Motor neuron (in vitro differentiated cells): Measurements from ENCODE around the gene C10orf71. TPM values are rescaled to one million over a fixed set of nuclear protein-coding genes. Genes with fewer than 3 reads are reported as not detected.

Source experiments
- ATAC-seq, 8 experiments: fragments of 200-7000 bp; cut with Tn5 transposase; replicated peaks in 6 of 8; 2 replicates each; pipeline ENCODE4 v1.8.0; 2021; ENCODE audit warnings: mild to moderate bottlenecking in 8 of 8, moderate library complexity in 8 of 8
- H3K27ac ChIP-seq, 2 donors: fragments of 250-450 bp; sonication (Bioruptor Pico); 2 replicates each; pipeline ENCODE4 v1.9.0; 2021; ENCODE audit warnings: antibody characterized with exemption in 2 of 2, mild to moderate bottlenecking in 2 of 2, moderate library complexity in 1 of 2
- H3K4me1 ChIP-seq, 2 donors: fragments of 250-450 bp; sonication (Bioruptor Pico); replicated peaks in 1 of 2; 2 replicates each; pipeline ENCODE4 v1.6.1; 2021; ENCODE audit warnings: antibody characterized with exemption in 2 of 2, mild to moderate bottlenecking in 2 of 2, moderate library complexity in 1 of 2
- H3K4me3 ChIP-seq, 5 donors: fragments of 250-450 bp; sonication (Bioruptor Pico); 2 replicates each; pipeline ENCODE4 v1.9.0; 2021; ENCODE audit warnings: antibody characterized with exemption in 5 of 5, mild to moderate bottlenecking in 5 of 5, moderate library complexity in 4 of 5
- WGBS, 10 experiments: fragments of 450-650 bp; shearing (Covaris generic); methylation state at CpG; one replicate each; pipeline ENCODE4 v1.0.0; 2022; 5-methylcytosine and 5-hydroxymethylcytosine counted together
- in situ Hi-C, 9 experiments: fragments of 400-800 bp; cut with MboI; loops; one replicate each; pipeline ENCODE4 v1.15.0; 2021; ENCODE audit warnings: low sequenced_read_pairs in 9 of 9, low pct_unique_long_range_greater_than_20kb in 2 of 9; ENCODE audit not compliant: unreplicated experiment in 9 of 9
- total RNA-seq, 8 experiments: library from RNA; unstranded; fragments of 300-600 nt; gene quantifications; 2 replicates each; pipeline versions ENCODE4 v1.2.3 to v1.2.4, GENCODE V29; 2022

The C10orf71 gene
- total RNA-seq, 8 experiments from 2014 or later: 0.04 to 1.6 (median 0.22) TPM; not detected in 2

GRCh38 chr10:49288341-49289065 lies 10.5 kb upstream of the C10orf71 start:
- no peaks in the 10 kb centered on the region for H3K4me1 ChIP-seq
- in situ Hi-C loops: no loop called here
- ATAC-seq: no peak
- WGBS, 10 experiments: 80 to 90% (median 81%) methylated on average over 1 to 2 of the region's 10 CpGs; no CpG with 5 or more reads in 7 of the 10 experiments
- H3K27ac ChIP-seq: no peak overlapping the region
- no peak overlapping the region for H3K4me3 ChIP-seq

GRCh38 chr10:49289480-49289879 lies 9.5 kb upstream of the C10orf71 start:
- H3K4me1 ChIP-seq: no peaks in the 10 kb centered on the region
- H3K27ac ChIP-seq: no peak overlapping the region
- in situ Hi-C loops: no loop called here
- WGBS, 10 experiments: 14 to 60% (median 42%) methylated on average over 1 to 4 of the region's 4 CpGs; no CpG with 5 or more reads in 3 of the 10 experiments
- H3K4me3 ChIP-seq: no peak overlapping the region
- ATAC-seq: no peak

- Histone ChIP-seq H3K4me1 (no peaks in the 10 kb centered on the region), H3K27ac (no peak overlapping the region), H3K4me3 (no peak overlapping the region)
- no peak for ATAC-seq
- in situ Hi-C loops: no loop called here
- 0 to 71% (median 56%) methylated on average over 1 of the region's 1 CpG; no CpG with 5 or more reads in 5 of the 10 experiments for whole genome bisulfite sequencing, 10 experiments
These were observed 8.8 kb upstream of the C10orf71 start for GRCh38 chr10:49290131-49290530.

GRCh38 chr10:49290607-49291006 lies 8.4 kb upstream of the C10orf71 start:
- in situ Hi-C loops: no loop called here
- Histone ChIP-seq H3K4me1 (no peaks in the 10 kb centered on the region), H3K27ac (no peak overlapping the region), H3K4me3 (no peak overlapping the region)
- 7 to 100% (median 74%) methylated on average over 1 to 3 of the region's 3 CpGs; no CpG with 5 or more reads in 1 of the 10 experiments for WGBS, 10 experiments
- ATAC-seq: peak in 2 of 8 experiments; percentile 31 to 45

DNA sequence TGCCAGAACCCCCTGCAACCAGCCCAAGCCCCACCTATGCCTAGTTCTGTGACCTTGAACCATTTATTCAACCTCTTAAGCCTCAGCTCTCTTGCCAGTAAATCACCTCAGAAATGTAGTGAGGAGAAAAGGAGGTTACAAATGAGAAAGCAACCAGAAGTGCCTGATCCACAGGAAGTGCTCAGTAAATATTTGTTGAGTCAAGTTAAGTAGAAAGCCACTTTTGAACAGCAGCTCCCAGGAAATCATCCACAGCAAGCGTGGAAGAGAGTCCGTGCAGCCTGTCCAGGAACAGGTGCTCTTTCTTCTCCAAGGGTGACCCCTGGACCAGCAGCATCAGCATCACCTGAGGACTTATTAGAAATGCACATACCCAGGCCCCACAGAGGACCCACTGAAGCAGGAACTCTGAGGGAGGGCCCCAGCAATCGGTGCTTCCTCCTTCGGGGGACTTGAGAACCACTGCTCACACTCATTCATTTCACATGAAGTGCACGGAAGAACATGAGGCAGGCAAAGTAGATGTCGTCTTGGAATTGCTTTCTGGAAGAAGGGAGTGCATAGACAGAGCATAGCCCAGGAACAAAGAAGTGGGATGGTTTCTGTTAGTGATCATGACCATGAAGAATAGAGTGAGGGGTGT lies 6.3 kb upstream of the C10orf71 start:
- ATAC-seq: no peak
- 54 to 100% (median 80%) methylated on average over 1 to 6 of the region's 6 CpGs; no CpG with 5 or more reads in 2 of the 10 experiments for WGBS, 10 experiments
- Histone ChIP-seq H3K4me3 (no peak overlapping the region), H3K27ac (no peak overlapping the region), H3K4me1 (no peaks in the 10 kb centered on the region)
- in situ Hi-C loops: no loop called here

- 46 to 100% (median 65%) methylated on average over 1 to 7 of the region's 7 CpGs; no CpG with 5 or more reads in 4 of the 10 experiments for WGBS, 10 experiments
- no peaks in the 10 kb centered on the region for H3K4me1 ChIP-seq
- in situ Hi-C loops: no loop called here
- H3K4me3 ChIP-seq: no peak overlapping the region
- ATAC-seq: no peak
- H3K27ac ChIP-seq: no peak overlapping the region
These were observed 5.8 kb upstream of the C10orf71 start for GRCh38 chr10:49293208-49293603.

- Histone ChIP-seq H3K4me1 (peaks cover 0 to 2% of the 10 kb centered on the region in 2 donors), H3K27ac (no peak overlapping the region), H3K4me3 (no peak overlapping the region)
- ATAC-seq: peak in 1 of 8 experiments; percentile 48
- in situ Hi-C loops: no loop called here
- 0 to 92% (median 81%) methylated on average over 2 to 5 of the region's 5 CpGs; no CpG with 5 or more reads in 1 of the 10 experiments for WGBS, 10 experiments
These were observed 4.2 kb upstream of the C10orf71 start for GRCh38 chr10:49294731-49295130.

DNA sequence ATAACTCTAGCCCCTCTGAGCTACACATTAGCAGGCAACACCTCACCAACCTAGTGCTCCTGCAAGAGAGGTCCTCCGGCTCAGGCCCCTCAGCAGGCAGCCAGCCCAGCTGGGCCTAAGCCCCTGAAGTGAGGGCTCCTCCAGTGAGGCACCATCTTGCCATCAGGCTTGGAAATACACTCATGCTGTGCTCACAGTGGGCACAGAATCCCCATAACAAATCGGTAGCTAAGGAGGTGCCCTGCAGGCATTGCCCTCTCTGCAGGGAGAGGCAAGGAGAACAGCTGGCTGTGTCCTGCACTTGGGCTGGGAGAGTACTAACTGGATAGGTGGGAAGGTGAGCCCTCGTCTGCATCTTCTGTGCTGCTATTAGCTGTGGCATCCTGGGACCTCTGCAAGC lies 3.7 kb upstream of the C10orf71 start:
- ATAC-seq: no peak
- Histone ChIP-seq H3K4me1 (peaks cover 0 to 3% of the 10 kb centered on the region in 2 donors), H3K4me3 (no peak overlapping the region), H3K27ac (no peak overlapping the region)
- WGBS, 10 experiments: 50 to 100% (median 67%) methylated on average over 1 to 3 of the region's 3 CpGs; no CpG with 5 or more reads in 5 of the 10 experiments
- in situ Hi-C loops: no loop called here

GRCh38 chr10:49296382-49296781 lies 2.6 kb upstream of the C10orf71 start:
- peaks cover 0 to 3% of the 10 kb centered on the region in 2 donors for H3K4me1 ChIP-seq
- no peak overlapping the region for H3K4me3 ChIP-seq
- WGBS, 10 experiments: 80 to 100% (median 86%) methylated on average over 1 to 6 of the region's 7 CpGs; no CpG with 5 or more reads in 5 of the 10 experiments
- in situ Hi-C loops: no loop called here
- no peak for ATAC-seq
- H3K27ac ChIP-seq: no peak overlapping the region

DNA sequence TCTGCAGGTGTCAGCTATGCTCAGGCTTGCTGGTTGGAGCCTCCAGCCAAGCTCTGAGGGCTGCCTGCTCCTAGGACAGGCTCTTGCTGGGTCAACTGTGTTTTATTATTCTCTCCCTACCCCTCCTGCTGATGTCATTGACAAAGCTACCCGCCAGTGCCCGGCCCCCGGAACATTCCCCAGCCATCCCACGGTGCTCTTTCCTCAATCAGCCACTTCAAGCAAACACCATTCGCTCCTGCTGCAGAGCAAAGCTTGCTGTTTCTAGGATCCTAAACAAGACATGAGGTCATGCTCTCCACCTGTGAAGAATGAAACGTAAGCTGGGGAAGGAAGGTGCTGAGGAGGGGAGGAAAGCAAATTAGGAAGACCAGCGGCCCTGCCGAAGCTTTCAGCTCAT lies 2.1 kb upstream of the C10orf71 start:
- in situ Hi-C loops: no loop called here
- 36 to 70% (median 52%) methylated on average over 2 to 6 of the region's 8 CpGs; no CpG with 5 or more reads in 2 of the 10 experiments for WGBS, 10 experiments
- no peak overlapping the region for H3K4me3 ChIP-seq
- H3K4me1 ChIP-seq: peaks cover 0 to 3% of the 10 kb centered on the region in 2 donors
- ATAC-seq: no peak
- H3K27ac ChIP-seq: no peak overlapping the region

GRCh38 chr10:49297818-49298670 lies 926 bp upstream of the C10orf71 start:
- 54 to 100% (median 95%) methylated on average over 1 to 5 of the region's 9 CpGs; no CpG with 5 or more reads in 1 of the 10 experiments for WGBS, 10 experiments
- Histone ChIP-seq H3K4me1 (peaks cover 0 to 3% of the 10 kb centered on the region in 2 donors), H3K4me3 (no peak overlapping the region), H3K27ac (no peak overlapping the region)
- no peak for ATAC-seq
- in situ Hi-C loops: no loop called here

DNA sequence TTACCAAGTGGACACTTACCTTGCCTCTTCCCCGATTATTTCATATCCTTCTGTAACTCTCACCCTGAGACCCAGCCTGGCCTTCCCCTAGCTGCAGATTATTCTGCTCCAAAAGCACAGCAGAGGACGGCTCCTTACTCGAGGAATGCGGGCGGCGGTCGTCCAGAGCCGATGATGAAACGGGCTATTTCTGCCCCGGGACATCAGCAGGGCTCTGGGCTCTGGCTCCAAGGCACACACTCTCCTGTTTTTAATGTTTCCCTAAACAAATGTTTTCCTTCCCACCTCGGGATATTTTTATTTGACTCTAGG lies 343 bp upstream of the C10orf71 start:
- in situ Hi-C loops: no loop called here
- peak in 3 of 8 experiments; percentile 65 to 78 (median 73) for ATAC-seq
- Histone ChIP-seq H3K4me1 (peaks cover 0 to 3% of the 10 kb centered on the region in 2 donors), H3K27ac (no peak overlapping the region), H3K4me3 (no peak overlapping the region)
- WGBS, 10 experiments: 14 to 100% (median 53%) methylated on average over 1 to 10 of the region's 11 CpGs; no CpG with 5 or more reads in 2 of the 10 experiments

GRCh38 chr10:49299816-49300139 lies 808 bp downstream of the C10orf71 start:
- 30 to 81% (median 63%) methylated on average over 2 to 3 of the region's 5 CpGs; no CpG with 5 or more reads in 5 of the 10 experiments for WGBS, 10 experiments
- peak in 4 of 8 experiments; percentile 8 to 39 (median 30) for ATAC-seq
- in situ Hi-C loops: no loop called here
- Histone ChIP-seq H3K27ac (no peak overlapping the region), H3K4me1 (peaks cover 0 to 3% of the 10 kb centered on the region in 2 donors), H3K4me3 (no peak overlapping the region)
